Right atrium auricular region (tissue), 2 donors: ENCODE results near the gene ZNF385D. TPM values are rescaled to one million over a fixed set of nuclear protein-coding genes. Genes with fewer than 3 reads are reported as not detected.

Experiments
- DNase-seq: peaks from one replicate; pipeline ENCODE4 v3.0.0-alpha.2; 2019; ENCODE audit warnings: low spot score
- H3K27ac ChIP-seq, 2 donors: fragments of 200-600 bp; sonication (generic); 1 replicate in 1 of 2; 2 replicates in 1 of 2; pipeline ENCODE4 v1.5.1; 2016 to 2019
- H3K27me3 ChIP-seq, 2 donors: fragments of 200-600 bp; sonication (generic); one replicate each; pipeline versions ENCODE4 v1.5.1 to v1.6.0; 2017 to 2019
- H3K36me3 ChIP-seq: fragments of 200-600 bp; sonication (generic); one replicate; pipeline ENCODE4 v1.5.1; 2016
- H3K4me1 ChIP-seq, 2 donors: fragments of 200-600 bp; sonication (generic); one replicate each; pipeline versions ENCODE4 v1.5.1 to v1.6.0; 2017 to 2019
- H3K4me3 ChIP-seq, 2 donors: fragments of 200-600 bp; sonication (generic); 1 replicate in 1 of 2; 2 replicates in 1 of 2; pipeline ENCODE4 v1.5.1; 2017 to 2019; ENCODE audit warnings: mild to moderate bottlenecking in 1 of 2, moderate library complexity in 1 of 2
- H3K9me3 ChIP-seq, 2 donors: fragments of 200-600 bp; sonication (generic); one replicate each; pipeline ENCODE4 v1.5.1; 2019
- CTCF ChIP-seq, 2 donors: fragments of 200-600 bp; sonication (generic); IDR thresholded peaks; one replicate each; pipeline ENCODE4 v1.5.1; 2019; ENCODE audit warnings: antibody characterized with exemption in 2 of 2
- total RNA-seq, 2 donors: library from RNA; depleted of rRNA; stranded (reverse); fragments of >200 nt; gene quantifications; one replicate each; pipeline ENCODE4 v1.1.0, GENCODE V29; 2016

ZNF385D gene
- total RNA-seq, 2 donors from 2014 or later: 0.59 to 1.1 TPM

GRCh38 chr3:21464746-21465145 is 286.3 kb downstream of the ZNF385D start:
- no peak overlapping the region for H3K4me3 ChIP-seq
- H3K27me3 ChIP-seq: no peaks in the 10 kb centered on the region
- no peak for DNase-seq
- no peak for TF ChIP-seq CTCF (IDR thresholded peaks at IDR 0.05)
- H3K4me1 ChIP-seq: no peaks in the 10 kb centered on the region
- no peak overlapping the region for H3K27ac ChIP-seq
- H3K9me3 ChIP-seq: no peaks in the 10 kb centered on the region
- H3K36me3 ChIP-seq: no peaks in the 10 kb centered on the region

GRCh38 chr3:21463319-21463718 is 287.7 kb downstream of the ZNF385D start:
- H3K36me3 ChIP-seq: no peaks in the 10 kb centered on the region
- H3K4me3 ChIP-seq: no peak overlapping the region
- no peaks in the 10 kb centered on the region for H3K9me3 ChIP-seq
- H3K27ac ChIP-seq: no peak overlapping the region
- no peak for DNase-seq
- H3K27me3 ChIP-seq: no peaks in the 10 kb centered on the region
- H3K4me1 ChIP-seq: no peaks in the 10 kb centered on the region
- TF ChIP-seq CTCF (IDR thresholded peaks at IDR 0.05): no peak

- Histone ChIP-seq H3K27ac (no peak overlapping the region), H3K27me3 (no peaks in the 10 kb centered on the region), H3K9me3 (no peaks in the 10 kb centered on the region), H3K4me1 (no peaks in the 10 kb centered on the region), H3K4me3 (no peak overlapping the region), H3K36me3 (no peaks in the 10 kb centered on the region)
- no peak for TF ChIP-seq CTCF (IDR thresholded peaks at IDR 0.05)
- DNase-seq: no peak
Measured at GRCh38 chr3:21462141-21462540, 288.9 kb downstream of the ZNF385D start.

- no peaks in the 10 kb centered on the region for H3K27me3 ChIP-seq
- no peak for DNase-seq
- no peak overlapping the region for H3K27ac ChIP-seq
- peaks cover 0 to 10% of the 10 kb centered on the region in 2 donors for H3K9me3 ChIP-seq
- H3K4me3 ChIP-seq: no peak overlapping the region
- H3K36me3 ChIP-seq: no peaks in the 10 kb centered on the region
- TF ChIP-seq CTCF (IDR thresholded peaks at IDR 0.05): no peak
- H3K4me1 ChIP-seq: no peaks in the 10 kb centered on the region
Measured at GRCh38 chr3:21457084-21457483, 293.9 kb downstream of the ZNF385D start.

GRCh38 chr3:21449738-21450137 is 301.3 kb downstream of the ZNF385D start:
- no peak overlapping the region for H3K27ac ChIP-seq

More at GRCh38 chr3:21449738-21450137, 301.3 kb downstream of the ZNF385D start:
- no peak for TF ChIP-seq CTCF (IDR thresholded peaks at IDR 0.05)
- peaks cover 0 to 10% of the 10 kb centered on the region in 2 donors for H3K9me3 ChIP-seq
- H3K36me3 ChIP-seq: no peaks in the 10 kb centered on the region
- H3K27me3 ChIP-seq: no peaks in the 10 kb centered on the region
- H3K4me1 ChIP-seq: peaks cover 0 to 10% of the 10 kb centered on the region in 2 donors
- H3K4me3 ChIP-seq: no peak overlapping the region
- no peak for DNase-seq
